ENCODE measurements around the gene EPHA6.
"Not testable (repeated sequence)": the region's sequence is repeated elsewhere in the genome, so short reads cannot be mapped to it uniquely, and the experiment has no call there.

Gene EPHA6

DNA sequence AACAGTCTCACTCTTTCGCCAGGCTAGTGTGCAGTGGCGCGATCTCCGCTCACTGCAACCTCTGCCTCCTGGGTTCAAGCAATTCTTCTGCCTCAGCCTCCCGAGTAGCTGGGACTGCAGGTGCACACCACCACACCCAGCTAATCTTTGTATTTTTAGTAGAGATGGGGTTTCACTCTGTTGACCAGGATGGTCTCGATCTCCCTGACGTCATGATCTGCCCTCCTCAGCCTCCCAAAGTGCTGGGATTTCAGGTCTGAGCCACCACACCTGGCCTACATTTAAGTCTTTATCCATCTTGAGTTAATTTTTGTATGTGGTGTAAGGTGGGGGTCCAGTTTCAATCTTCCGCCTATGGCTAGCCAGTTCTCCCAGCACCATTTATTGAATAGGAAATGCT, 211.2 kb downstream of the EPHA6 start:
- not testable (repeated sequence) for DNase-seq (ENCODE audit: low read depth)

DNA sequence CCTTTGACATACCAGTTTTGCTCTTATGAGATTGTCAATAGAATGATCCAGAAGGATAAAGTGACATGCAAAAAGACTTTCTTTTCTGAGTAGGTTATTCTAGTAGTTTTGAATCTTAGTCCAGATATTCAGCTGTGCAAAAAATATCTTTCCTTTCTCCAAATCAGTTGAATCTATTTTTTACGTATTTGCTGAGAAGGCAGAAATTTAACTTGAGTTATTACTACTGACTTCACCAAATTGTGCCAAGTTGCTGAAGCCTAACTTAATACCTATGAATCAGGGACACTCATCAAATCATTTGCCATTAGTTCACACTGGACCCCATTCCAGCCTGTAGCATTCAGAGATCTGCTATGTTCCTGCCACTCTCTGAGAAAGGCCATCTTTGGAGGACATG, 215.6 kb downstream of the EPHA6 start:
- DNase-seq (ENCODE audit: low read depth) = no peak

DNA sequence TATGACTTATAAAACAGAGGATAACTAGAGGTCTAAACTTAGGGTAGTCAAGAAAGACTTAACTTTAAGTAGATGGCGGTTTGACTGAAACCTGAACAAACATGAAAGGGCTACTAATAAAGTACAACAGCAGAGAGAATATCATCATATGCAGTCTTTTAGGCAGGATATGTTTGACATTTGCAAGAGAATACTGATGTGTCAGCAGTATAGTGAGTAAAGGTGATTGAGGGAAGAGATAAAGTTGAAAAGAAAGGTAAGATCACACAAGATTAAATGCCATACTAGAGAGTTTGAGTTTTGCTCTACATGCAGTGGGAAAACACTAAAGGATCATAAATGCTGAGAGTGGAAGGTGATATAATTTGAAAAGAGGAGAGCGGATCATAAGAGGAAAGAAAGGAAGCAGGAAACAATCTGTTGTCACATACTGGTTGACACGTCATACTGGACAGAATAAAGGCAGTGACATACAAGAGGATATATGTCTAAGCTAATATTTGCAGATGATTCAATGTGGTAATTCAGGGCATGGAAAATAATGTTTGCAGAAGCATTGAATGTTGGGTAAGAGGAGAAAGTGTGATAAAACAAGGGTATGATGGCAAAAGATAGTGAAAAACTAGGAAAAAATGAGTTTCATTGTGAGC, 223.0 kb downstream of the EPHA6 start:
- DNase-seq (ENCODE audit: low read depth) = no peak

DNA sequence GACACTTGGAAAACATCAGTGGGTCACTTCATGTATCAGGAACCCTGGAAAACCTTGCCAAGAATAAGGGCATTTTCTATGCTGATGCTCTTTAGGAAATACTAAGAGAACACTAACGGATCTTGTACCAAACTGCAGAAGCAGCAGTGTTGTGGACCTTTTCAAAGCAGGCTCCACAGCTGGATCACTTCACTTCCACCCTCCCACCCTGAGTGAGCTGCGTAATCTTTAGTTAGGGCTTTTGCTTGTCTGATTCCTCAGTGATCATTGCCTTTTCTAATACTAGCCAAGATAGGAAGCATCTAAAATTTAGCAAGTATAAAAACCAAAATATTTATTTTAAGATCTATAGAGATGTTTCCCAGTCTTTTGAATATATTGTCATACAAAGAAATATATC, 229.0 kb downstream of the EPHA6 start:
- DNase-seq (ENCODE audit: low read depth) = no peak

DNA sequence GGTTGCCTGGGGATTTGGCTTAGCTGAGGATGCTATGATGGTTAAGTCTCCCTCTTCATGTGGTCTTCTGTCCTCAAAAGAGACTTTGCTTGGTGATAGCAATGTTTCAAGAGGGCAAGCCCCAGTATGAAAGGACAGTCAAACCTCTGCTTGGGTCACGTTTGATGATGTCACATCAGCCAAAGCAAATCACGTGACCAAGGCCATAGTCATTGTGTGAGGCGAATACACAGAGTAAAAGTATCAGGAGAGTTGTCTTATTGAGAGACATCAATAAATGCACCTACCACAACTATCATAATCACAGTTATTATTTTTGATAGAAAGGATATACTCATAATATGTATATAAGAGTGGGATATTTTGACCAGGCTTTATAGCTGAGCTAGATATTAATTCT, 243.0 kb downstream of the EPHA6 start:
- no peak for DNase-seq (ENCODE audit: low read depth)

DNA sequence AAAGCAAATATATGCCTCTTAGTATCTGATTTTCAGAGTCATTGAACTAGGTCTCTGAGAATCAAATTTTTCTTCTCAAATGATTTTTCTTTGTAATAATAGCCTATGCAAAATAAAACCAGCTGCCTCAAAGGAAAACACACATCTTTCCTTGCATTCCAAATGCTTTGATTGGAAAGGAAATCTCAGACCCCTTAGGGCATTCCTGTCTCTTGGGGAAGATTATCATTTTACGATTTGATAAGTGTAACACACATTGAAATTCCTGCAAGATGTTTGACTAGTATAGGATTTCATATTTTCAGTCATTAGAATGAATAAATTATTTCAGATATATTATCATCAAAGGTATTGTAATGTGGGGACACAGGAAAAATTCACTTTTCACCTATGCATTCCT, 244.8 kb downstream of the EPHA6 start:
- no peak for DNase-seq (ENCODE audit: low read depth)

DNA sequence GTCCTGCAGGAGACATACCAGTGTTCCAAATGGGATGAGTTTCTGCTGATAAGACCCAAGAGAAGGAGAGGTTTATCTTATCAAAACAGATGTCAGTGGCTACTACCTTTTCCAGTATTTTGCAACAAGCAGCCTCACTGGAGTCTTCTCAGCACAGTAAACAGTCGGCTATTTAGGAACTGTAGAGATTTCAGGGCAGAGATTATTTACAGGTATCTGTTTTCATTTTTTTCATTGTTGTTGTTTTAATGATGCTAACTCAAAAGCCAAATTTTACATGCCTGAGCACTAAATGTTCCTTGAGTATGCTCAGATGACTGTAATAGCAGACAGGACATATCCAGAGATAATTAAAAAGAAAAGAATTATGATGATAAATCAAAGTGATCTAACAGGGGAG, 252.1 kb downstream of the EPHA6 start:
- no peak for DNase-seq (ENCODE audit: low read depth)

DNA sequence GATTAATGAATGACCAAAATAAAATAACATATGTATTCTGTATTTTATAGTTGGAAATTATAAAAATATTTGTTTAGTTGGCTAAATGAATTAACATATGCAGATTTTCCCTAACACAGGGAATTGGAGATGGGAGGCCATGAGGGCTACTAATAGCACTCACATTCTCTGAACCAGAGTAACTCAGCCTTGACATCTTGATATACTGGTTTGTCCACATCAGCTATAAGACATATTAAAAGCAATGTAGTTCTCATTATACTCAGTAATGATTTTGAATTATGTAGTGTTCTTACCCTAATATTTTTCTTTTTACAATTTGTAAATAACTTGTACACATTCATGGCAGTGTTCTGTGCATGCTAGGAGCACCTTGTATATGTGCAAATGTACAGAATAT, 255.9 kb downstream of the EPHA6 start:
- no peak for DNase-seq (ENCODE audit: low read depth)

DNA sequence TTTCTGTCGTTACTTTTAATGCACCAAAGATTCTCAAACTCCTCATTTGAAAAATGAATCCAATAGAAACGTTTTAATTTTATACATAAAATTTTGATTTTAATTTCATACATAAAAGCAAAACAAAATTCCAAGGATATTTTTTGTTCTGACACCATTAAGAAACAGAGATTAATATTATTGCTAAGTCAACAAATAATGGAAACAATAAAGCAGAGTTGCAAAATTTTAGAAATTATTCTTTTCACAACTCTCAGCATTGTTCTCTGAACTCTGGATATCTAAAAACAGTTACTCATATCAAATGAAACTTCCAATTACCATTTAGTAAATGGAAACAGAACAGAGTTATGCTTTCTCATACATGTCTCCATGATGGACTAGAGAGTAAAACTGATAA, 260.2 kb downstream of the EPHA6 start:
- no peak for DNase-seq (ENCODE audit: low read depth)

DNA sequence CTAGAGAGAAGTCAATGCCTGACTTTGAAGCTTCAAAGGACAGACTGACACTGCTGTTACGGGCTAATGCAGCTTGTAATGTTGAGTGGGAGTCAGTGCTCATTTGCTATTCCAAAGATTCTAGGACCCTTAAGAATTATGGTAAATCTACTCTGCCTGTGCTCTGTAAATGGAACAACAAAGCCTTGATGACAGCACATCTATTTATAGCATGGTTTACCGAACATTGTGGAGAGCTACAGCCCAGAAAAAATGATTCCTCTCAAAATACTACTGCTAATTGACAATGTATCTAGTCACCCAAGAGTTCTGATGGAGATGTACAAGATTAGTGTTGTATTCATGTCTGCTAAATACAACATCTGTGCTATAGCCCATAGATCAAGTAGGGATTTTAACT, 262.3 kb downstream of the EPHA6 start:
- no peak for DNase-seq (ENCODE audit: low read depth)

DNA sequence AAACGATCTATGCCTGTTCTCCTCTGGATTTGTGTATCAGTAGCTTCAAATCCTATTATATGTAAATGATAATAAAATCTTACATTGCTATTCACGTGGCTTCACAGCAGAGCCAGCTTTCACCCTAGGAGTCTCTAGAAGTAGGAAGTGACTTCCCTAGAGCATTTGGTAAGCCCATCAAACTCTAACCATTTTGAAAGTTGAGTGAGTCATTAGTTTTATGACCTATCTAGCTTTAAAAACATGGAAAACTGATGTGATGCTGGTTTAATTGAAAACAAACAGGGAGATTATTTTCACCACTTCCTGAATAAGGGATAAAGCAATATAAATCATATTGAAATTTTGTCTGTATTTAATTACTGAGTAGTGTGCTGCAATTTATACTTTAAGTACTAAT, 275.2 kb downstream of the EPHA6 start:
- DNase-seq (ENCODE audit: low read depth) = no peak

DNA sequence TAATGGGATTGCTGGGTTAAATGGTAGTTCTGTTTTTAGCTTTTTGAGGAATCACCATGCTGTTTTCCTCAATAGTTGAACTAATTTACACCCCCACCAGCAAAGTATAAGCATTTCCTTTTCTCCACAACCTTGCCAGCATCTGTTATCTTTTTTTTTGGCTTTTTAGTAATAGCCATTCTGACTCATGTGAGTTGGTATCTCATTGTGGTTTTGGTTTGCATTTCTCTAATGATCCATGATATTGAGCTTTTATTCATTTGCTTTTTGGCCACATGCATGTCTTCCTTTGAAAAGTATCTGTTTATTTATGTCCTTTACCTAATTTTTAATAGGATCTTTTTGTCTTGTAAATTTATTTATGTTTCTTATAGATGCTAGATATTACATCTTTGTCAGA, 288.2 kb downstream of the EPHA6 start:
- no peak for DNase-seq (ENCODE audit: low read depth)

DNA sequence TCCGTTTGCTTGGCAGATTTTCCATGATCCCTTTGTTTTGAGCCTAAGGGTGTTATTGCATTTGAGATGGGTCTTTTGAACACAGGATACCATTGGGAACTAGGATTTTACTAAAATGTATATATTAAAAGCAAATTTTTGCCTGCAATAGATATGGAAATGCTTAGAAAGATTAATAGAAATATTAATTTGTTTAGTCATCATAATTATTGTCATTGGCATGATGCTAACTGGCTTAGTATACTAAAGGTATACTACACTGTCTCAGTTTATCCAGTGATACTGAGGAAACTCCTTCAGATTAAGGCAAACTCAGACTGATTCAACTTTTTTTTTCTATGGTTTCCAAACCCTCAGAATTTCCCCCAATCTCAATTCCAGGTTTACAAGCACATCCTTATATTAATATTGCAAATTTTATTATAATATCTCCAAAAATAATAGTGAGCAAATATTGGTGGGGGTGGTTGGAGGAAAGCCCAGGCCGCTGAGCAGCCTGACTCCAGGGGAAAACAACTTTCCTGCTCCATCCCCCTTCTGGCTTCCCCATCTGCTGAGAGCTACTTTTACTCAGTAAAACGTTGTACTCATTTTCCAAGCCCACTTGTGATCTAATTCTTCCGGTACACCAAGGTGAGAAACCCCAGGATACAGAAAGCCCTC, 291.7 kb downstream of the EPHA6 start:
- DNase-seq (ENCODE audit: low read depth) = no peak

DNA sequence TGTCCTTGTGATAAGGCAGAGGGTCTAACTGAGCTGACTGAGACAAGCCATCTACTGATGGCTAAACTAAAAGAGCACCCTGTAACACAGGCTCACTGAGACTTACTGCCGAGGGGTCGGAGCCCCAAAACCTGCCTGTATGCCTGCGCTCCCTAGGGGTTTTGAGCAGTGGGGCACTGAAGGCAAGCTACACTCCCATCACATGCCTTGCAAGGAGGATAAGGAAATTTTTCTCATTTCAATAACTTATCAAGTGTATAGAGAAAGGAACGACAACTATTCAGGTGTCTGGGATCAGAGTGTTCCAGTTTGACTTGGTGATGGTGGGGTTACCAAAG, 292.2 kb downstream of the EPHA6 start:
- DNase-seq (ENCODE audit: low read depth) = no peak

DNA sequence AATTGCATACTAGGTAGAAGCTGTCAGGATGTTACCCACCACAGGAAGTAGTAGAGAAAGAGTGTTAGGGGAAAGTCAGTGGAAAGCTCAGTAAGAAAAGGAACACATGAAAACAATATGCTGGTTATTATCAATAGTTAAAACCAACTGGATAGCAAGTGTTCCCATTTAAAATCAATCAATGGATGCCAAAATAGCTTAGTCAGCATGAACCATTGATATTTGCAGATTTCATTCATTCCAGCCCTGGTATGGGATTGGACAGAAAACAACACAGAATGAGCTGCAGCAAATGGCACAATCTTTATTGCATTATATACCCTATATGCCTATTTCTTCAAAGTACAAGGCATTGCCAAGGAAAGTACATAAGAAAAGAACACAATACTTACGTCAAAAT, 293.7 kb downstream of the EPHA6 start:
- DNase-seq (ENCODE audit: low read depth) = no peak

DNA sequence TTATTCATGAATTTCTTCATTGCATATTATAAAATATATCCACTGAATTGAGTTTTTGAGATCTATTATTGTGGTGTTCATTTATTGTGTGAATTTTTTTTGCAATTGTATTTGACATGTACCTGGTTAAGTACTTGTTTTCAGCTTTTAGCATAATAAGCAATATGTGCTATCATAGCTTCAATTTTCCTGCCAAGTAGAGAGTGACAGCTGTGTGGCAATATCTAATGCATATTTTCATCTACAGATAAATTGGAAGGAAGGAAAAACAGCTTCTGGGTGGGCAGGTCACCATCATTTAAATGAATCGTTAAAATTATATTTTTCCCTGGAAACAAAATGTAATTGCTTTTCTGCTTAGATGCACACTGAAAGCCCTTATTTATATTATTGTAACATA, 296.9 kb downstream of the EPHA6 start:
- DNase-seq (ENCODE audit: low read depth) = no peak

DNA sequence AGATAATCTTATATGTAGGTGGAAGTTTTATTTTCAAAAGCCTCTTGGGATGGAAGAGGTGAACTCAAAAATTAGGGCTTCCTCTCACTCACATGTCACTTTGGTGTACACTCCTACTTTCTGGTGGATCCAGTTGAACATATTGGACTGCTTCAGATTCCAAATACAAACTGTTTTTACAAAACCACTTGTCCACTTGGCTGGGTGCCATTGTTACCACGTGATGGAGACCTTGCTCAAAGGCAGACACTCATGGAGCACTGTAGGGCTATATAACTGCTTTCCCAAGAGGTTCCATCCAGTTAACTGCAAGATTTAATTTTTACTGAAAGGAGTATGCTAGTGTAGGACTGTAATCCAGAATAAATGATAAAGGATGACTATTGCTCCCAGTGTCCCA, 307.0 kb downstream of the EPHA6 start:
- no peak for DNase-seq (ENCODE audit: low read depth)

DNA sequence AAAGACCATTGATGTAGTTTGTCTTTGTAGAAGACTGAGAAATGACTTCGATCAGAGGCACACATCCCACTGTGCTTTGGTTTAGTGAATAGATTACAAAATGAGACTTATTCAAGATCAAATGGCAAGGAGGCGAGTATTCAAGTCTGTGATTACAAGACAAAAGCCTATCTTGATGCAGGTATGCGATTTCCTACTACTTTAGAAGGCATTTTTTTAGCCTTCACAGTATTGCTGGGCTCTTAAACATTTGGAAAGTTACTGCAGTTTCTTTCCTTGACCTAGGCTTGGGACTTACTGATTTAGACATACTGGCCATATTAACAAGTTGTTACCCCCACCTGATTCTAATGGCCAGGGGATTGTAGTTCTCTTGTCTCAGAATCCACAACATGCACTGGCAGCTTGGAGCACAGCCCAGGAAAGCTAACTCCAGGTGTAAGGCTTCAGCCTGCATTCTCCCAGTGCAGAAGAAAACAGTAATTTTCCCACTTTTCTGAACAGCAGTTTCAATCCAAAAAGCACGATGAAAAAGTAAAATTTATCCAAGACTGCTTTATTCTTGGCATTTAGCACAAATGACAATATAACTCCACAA, 311.6 kb downstream of the EPHA6 start:
- DNase-seq (ENCODE audit: low read depth) = no peak

DNA sequence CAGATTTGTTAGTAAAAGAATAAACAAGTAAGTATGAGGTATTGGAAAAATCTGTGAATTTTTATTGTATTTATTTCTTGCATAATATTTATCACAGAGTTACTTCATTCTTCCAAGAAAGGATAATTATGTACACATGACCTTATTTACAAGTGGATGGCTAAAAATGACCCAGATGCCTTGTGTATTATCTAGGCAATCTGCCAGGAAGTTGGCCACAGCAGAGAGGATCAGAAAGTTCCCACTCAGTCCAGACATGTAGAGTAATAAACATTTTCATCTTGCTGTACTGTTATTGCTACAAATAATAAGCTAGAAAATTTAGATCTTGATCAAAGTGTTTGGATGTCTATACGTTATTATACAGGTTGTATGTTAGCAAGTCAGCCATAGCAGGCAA, 317.1 kb downstream of the EPHA6 start:
- no peak for DNase-seq (ENCODE audit: low read depth)

DNA sequence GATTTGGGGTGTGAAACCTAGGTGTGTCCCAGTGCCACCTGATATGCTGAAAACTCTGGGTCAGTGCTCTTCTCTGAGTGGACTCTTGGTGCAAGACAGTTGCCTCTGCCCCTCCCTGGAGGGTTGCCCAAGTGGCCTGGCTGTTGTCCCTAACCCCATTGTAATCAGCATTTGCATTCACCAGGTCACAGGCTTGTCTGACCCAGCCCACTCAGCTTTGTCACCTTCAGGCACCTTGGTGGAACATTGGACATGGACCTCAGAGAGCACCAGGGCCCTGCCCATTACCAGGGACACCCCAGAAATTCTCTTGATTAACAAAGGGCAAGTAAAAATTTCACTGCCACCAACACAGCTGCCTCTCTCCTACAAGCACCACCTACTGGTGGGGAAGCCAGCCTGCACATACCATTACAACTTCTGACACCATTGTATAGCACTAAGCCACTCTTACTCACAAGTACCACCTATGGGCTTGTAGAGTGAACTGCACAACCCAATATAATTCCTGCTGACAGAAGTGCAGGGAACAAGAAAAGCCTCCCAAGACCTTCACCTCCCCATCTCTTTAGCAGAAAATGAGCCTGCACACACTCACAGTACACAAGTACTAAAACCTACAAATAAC, 324.6 kb downstream of the EPHA6 start:
- no peak for DNase-seq (ENCODE audit: low read depth)

DNA sequence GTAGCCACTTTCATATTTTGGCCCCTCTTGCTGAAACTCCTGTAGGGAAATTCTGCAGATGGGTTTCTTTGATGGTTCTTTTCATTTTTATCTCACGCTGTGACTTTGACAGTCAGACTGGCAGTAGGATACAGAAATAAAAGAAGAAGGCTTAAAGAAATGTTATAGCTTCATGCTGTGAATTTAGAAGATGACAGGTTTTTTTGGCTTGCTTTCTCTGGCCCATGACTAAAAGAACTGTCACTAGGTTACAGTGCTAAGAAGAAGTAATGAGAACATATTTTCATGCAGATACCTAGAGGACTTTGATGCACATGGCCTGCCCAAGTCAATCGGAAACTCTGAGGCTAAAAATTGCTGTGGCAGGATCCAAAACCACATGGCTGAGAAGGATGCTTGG, 334.5 kb downstream of the EPHA6 start:
- no peak for DNase-seq (ENCODE audit: low read depth)

DNA sequence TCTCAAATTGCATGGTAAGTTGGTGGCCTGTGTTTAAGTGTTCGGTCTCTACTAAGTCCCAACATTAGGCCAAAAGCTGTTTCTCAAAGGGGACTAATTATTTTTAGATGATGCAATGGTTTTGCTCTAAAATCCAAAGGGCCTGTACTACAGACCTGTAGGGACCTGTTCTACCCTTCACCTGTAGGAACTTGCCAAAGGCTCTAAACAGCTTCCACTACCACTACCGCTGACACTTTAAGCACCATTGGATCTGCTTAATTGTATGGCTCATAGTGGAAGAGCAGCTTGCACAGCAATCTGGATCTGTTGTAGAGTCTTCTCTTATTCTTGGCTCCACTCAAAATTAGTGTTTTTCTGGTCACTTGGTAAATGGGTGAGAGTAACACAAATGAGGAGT, 346.8 kb downstream of the EPHA6 start:
- no peak for DNase-seq (ENCODE audit: low read depth)

DNA sequence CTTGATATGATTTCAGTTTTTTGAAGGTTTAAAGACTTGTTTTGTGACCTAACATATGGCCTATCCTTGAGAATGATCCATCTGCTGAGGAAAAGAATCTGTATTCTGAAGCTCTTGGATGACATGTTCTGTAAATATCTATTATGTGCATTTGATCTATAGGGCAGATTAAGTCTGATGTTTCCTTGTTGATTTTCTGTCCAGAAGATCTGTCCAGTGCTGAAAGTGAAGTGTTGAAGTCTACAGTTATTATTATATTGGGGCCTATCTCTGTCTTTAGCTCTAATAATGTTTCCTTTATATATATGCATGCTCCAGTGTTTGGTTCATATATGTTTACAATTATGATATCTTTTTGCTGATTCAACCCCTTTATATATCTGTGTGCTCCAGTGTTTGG, 362.8 kb downstream of the EPHA6 start:
- no peak for DNase-seq (ENCODE audit: low read depth)

DNA sequence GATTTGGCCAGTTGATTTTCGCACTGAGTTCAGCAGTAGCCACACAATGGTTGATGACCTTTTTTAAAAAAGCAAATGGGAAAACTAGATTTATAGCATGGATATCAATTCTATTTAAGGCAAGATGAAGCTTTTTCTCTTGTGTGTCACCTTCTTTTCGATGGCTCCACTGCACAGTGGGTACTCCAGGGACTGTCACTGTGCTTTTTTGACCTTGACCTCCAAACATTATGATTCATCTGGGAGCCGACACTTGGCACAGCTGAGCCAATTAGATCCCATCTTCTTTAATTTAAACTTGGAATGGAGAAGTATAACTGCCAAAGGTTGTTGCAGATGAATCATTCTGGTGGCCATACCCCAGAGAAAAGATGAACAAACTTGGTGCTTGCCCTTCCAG, 367.3 kb downstream of the EPHA6 start:
- DNase-seq (ENCODE audit: low read depth) = no peak

Data from stimulated activated CD8-positive, alpha-beta memory T cell treated with anti-CD3 and anti-CD28 coated beads, Interleukin-7, amount 100 ng/mL, for 24 hours (primary cell).